ENCODE results near the gene DHX35. TPM values are rescaled to one million over a fixed set of nuclear protein-coding genes. Genes with fewer than 3 reads are reported as not detected.

Gene DHX35
- total RNA-seq, 1 donor from 2014 or later: 14.0 TPM

DNA sequence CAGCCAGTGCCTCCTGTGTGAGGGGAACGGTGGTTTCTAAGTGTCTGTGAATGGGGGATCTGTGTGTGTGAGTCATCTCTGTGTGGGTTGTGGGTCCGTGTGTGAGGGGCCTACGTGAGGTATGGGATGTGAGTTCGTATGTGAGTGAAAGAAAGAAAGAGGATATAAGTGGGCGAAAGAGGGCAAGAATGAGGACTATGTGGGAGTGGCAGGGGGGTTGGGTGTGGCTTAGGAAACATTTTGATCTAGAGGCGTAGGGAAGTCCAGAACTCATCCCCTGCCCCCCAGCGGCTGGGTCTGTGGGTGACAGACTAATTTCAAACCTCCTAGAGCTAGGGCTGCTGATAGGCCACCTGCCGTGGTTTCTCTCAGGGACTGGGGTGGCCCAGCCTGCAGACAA, 35.5 kb downstream of the DHX35 start:
- H3K27me3 Mint-ChIP-seq: no peaks in the 10 kb centered on the region
- peaks cover 34% of the 10 kb centered on the region for H3K36me3 Mint-ChIP-seq
- H3K4me1 Mint-ChIP-seq (ENCODE audit: unreplicated experiment): no peaks in the 10 kb centered on the region
- no peak overlapping the region for H3K4me3 Mint-ChIP-seq
- no peak overlapping the region for H3K27ac Mint-ChIP-seq
- TF ChIP-seq, protein P1, sequence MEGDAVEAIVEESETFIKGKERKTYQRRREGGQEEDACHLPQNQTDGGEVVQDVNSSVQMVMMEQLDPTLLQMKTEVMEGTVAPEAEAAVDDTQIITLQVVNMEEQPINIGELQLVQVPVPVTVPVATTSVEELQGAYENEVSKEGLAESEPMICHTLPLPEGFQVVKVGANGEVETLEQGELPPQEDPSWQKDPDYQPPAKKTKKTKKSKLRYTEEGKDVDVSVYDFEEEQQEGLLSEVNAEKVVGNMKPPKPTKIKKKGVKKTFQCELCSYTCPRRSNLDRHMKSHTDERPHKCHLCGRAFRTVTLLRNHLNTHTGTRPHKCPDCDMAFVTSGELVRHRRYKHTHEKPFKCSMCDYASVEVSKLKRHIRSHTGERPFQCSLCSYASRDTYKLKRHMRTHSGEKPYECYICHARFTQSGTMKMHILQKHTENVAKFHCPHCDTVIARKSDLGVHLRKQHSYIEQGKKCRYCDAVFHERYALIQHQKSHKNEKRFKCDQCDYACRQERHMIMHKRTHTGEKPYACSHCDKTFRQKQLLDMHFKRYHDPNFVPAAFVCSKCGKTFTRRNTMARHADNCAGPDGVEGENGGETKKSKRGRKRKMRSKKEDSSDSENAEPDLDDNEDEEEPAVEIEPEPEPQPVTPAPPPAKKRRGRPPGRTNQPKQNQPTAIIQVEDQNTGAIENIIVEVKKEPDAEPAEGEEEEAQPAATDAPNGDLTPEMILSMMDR (conservative IDR thresholded peaks at IDR 0.05): no peak
- DNase-seq (ENCODE audit: extremely low spot score, unreplicated experiment): no peak
- no peaks in the 10 kb centered on the region for H3K9me3 Mint-ChIP-seq

DNA sequence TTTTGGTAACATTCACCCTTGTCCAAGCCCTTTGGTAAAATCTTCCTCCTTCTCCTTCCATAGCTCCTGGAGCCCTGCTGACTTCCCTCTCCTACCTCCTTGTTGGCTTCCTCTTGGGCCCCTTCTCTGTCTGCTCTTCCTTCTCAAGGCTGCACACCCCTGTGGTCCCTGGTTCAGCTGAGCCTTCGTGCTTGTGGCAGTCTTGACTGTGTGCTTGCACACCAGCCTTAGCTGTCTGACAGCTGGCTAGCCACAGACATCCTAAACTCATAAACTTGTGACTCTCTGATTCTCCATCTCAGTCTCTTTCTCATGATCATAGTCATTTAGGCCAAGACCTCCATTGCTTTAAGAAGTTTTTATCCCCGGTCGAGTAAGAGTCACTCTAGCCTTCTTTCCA, 37.1 kb downstream of the DHX35 start:
- no peak overlapping the region for H3K27ac Mint-ChIP-seq
- H3K4me1 Mint-ChIP-seq (ENCODE audit: unreplicated experiment): no peaks in the 10 kb centered on the region
- DNase-seq (ENCODE audit: extremely low spot score, unreplicated experiment): no peak
- TF ChIP-seq, protein P1 (conservative IDR thresholded peaks at IDR 0.05): no peak
- H3K4me3 Mint-ChIP-seq: no peak overlapping the region
- H3K27me3 Mint-ChIP-seq: no peaks in the 10 kb centered on the region
- H3K36me3 Mint-ChIP-seq: peaks cover 43% of the 10 kb centered on the region
- H3K9me3 Mint-ChIP-seq: no peaks in the 10 kb centered on the region

DNA sequence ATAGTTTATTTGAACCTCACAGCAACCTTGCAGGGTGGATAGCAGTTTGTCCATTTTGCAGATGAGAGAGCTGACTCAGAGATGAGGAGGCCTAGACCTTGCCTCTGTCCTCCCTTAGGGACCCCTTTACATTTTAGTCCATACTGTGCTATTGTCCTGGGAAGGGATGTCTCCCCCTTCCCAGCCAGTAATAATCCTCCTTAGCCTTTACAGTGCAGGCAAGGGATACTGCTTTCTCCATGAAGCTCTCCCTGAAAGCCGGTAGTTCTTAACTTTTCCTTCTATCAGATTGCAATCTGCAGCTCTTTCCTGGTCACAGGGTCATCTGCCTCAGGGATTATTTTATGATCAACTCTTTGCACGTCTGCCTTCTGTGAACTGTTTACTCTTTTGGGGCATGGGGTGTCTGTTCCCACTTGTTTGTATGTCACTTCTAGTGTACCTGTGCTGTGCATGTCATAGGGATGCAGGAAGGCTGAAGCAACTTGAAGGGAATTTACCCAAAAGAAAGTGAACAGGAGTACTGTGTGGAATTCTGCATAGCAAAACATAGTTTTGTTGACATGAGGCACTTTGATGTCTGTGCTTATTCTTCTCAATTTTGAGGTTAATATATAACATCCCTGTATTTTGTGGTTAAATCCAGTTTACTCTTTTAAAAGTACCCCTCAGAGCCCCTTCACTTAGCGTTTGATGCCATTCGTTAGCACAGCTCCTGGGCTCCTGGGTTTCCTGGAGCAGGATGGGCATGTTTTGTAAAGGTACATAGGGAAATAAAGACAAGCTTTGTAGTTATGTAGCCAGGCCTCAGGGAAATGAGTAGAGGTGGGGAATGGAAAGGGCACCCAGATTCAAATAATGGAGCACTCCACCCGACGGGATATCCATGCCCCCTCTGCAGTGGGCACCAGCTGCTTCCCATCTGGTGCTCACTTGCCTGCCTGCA, 38.1 kb downstream of the DHX35 start:
- DNase-seq (ENCODE audit: extremely low spot score, unreplicated experiment): no peak
- H3K4me1 Mint-ChIP-seq (ENCODE audit: unreplicated experiment): no peaks in the 10 kb centered on the region
- no peaks in the 10 kb centered on the region for H3K9me3 Mint-ChIP-seq
- no peak overlapping the region for H3K27ac Mint-ChIP-seq
- peaks cover 38% of the 10 kb centered on the region for H3K36me3 Mint-ChIP-seq
- no peaks in the 10 kb centered on the region for H3K27me3 Mint-ChIP-seq
- TF ChIP-seq, protein P1 (conservative IDR thresholded peaks at IDR 0.05): no peak
- H3K4me3 Mint-ChIP-seq: no peak overlapping the region

DNA sequence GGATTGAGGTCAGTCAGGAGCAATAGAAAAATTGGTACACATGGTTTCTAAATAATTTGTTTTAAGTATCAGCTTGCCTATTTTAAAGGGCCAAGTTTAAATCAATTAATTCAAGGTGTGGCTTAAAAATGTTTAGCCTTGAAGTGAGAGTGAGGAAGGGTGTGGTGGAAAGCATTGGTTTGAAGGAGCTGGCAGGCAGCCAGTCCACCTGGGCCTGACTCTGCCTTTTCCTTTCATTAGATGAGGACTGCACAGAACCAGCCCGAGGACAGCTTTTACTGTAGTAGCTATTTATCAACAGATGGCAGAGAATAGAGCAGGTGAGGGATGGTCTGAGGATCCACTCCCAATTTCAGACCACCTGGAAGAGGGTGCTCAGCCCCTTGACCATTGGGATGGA, 42.4 kb downstream of the DHX35 start:
- Mint-ChIP-seq H3K9me3 (no peaks in the 10 kb centered on the region), H3K27ac (peak overlapping the region; percentile 81), H3K36me3 (peaks cover 48% of the 10 kb centered on the region), H3K4me3 (no peak overlapping the region), H3K27me3 (no peaks in the 10 kb centered on the region), H3K4me1 (ENCODE audit: unreplicated experiment) (no peaks in the 10 kb centered on the region)
- TF ChIP-seq, protein P1 (conservative IDR thresholded peaks at IDR 0.05): no peak
- no peak for DNase-seq (ENCODE audit: extremely low spot score, unreplicated experiment)

GRCh38 chr20:39009348-39009747, 47.2 kb downstream of the DHX35 start:
- DNase-seq (ENCODE audit: extremely low spot score, unreplicated experiment): no peak
- H3K4me1 Mint-ChIP-seq (ENCODE audit: unreplicated experiment): no peaks in the 10 kb centered on the region

More at GRCh38 chr20:39009348-39009747, 47.2 kb downstream of the DHX35 start:
- Mint-ChIP-seq H3K27ac (no peak overlapping the region), H3K36me3 (peaks cover 43% of the 10 kb centered on the region), H3K4me3 (no peak overlapping the region), H3K9me3 (no peaks in the 10 kb centered on the region), H3K27me3 (no peaks in the 10 kb centered on the region)
- TF ChIP-seq, protein P1 (conservative IDR thresholded peaks at IDR 0.05): no peak

Measured in type B pancreatic cell (in vitro differentiated cells).